H1 (cell line): Measurements from ENCODE around the gene WNT5A. TPM values are rescaled to one million over a fixed set of nuclear protein-coding genes. Genes with fewer than 3 reads are reported as not detected.

Experiments used
- CTCF ChIA-PET: fragments of 300-600 bp; sonication (Branson Sonifier 250); formaldehyde crosslinking; loops from one replicate; lab custom pipeline; 2021; ENCODE audit not compliant: partially characterized antibody; lab: Charles Lee
- POLR2A ChIA-PET: fragments of 300-600 bp; sonication (Branson Sonifier 250); formaldehyde crosslinking; loops from one replicate; lab custom pipeline; 2021; ENCODE audit warnings: inconsistent platforms; ENCODE audit not compliant: partially characterized antibody; lab: Charles Lee
- DNase-seq, 2 experiments: peaks; one replicate each; pipeline versions ENCODE4 v3.0.0 to v3.0.0-alpha.2; 2010 to 2022; ENCODE audit warnings: low spot score in 2 of 2, low read depth in 1 of 2, mixed read lengths in 1 of 2
- FAIRE-seq: peaks from 2 replicates; lab custom pipeline; 2011; peaks lifted over from hg19 to GRCh38; lab: Jason Lieb, UNC
- H2AFZ ChIP-seq: 2 replicates; pipeline ENCODE4 v1.8.1; 2012; ENCODE audit warnings: low read length, inconsistent platforms
- H2AK5ac ChIP-seq: 2 replicates; pipeline ENCODE4 v1.6.1; 2013; ENCODE audit warnings: low read depth, low read length
- H2BK120ac ChIP-seq: replicated peaks from 2 replicates; pipeline ENCODE3; 2013; ENCODE audit warnings: low read depth, low read length, inconsistent platforms
- H2BK12ac ChIP-seq: 2 replicates; pipeline ENCODE4 v1.6.1; 2013; ENCODE audit warnings: low read depth, low read length
- H2BK15ac ChIP-seq: 2 replicates; pipeline ENCODE4 v1.6.1; 2013; ENCODE audit warnings: low read length
- H2BK20ac ChIP-seq: 2 replicates; pipeline ENCODE4 v1.6.1; 2013; ENCODE audit warnings: low read length
- H2BK5ac ChIP-seq: 2 replicates; pipeline ENCODE4 v1.6.1; 2013; ENCODE audit warnings: low read depth, low read length
- H3K14ac ChIP-seq: 2 replicates; pipeline ENCODE4 v1.6.1; 2013; ENCODE audit warnings: inconsistent platforms; ENCODE audit not compliant: insufficient read length
- H3K18ac ChIP-seq: 2 replicates; pipeline ENCODE4 v1.6.1; 2013; ENCODE audit warnings: low read length; ENCODE audit errors: extremely low read depth
- H3K23ac ChIP-seq: 2 replicates; pipeline ENCODE4 v1.6.1; 2013; ENCODE audit warnings: inconsistent platforms; ENCODE audit not compliant: insufficient read length
- H3K23me2 ChIP-seq: 2 replicates; pipeline ENCODE4 v1.6.1; 2013; ENCODE audit warnings: low read depth, low read length
- H3K27ac ChIP-seq: 2 replicates; pipeline ENCODE4 v1.6.1; 2011; ENCODE audit warnings: low read depth, low read length, inconsistent platforms
- H3K27me3 ChIP-seq, 4 experiments: replicated peaks in 1 of 4; 1 replicate in 1 of 4; 2 replicates in 3 of 4; pipeline versions ENCODE4 v1.6.1 to v1.8.1; 2011 to 2013; ENCODE audit warnings: low read length in 3 of 4, mild to moderate bottlenecking in 3 of 4, inconsistent platforms in 2 of 4, mixed read lengths in 2 of 4, moderate library complexity in 1 of 4; ENCODE audit not compliant: control insufficient read depth in 3 of 4, insufficient read depth in 3 of 4; ENCODE audit errors: extremely low read depth in 1 of 4
- H3K36me3 ChIP-seq, 4 experiments: 2 replicates each; pipeline versions ENCODE4 v1.6.1 to v1.8.1; 2011 to 2013; ENCODE audit warnings: mild to moderate bottlenecking in 4 of 4, low read length in 3 of 4, moderate library complexity in 2 of 4, control low read depth in 1 of 4, inconsistent platforms in 1 of 4; ENCODE audit not compliant: insufficient read depth in 4 of 4, control insufficient read depth in 2 of 4
- H3K4ac ChIP-seq: replicated peaks from 2 replicates; pipeline ENCODE3; 2013; ENCODE audit warnings: low read length, low read depth, mixed read lengths, inconsistent platforms; ENCODE audit not compliant: insufficient read length
- H3K4me1 ChIP-seq, 4 experiments: replicated peaks in 1 of 4; 1 replicate in 1 of 4; 2 replicates in 3 of 4; pipeline versions ENCODE4 v1.6.1 to v1.8.1; 2011 to 2013; ENCODE audit warnings: low read length in 3 of 4, inconsistent platforms in 2 of 4, mixed read lengths in 1 of 4; ENCODE audit not compliant: insufficient read depth in 4 of 4, control insufficient read depth in 3 of 4
- H3K4me2 ChIP-seq, 2 experiments: 2 replicates each; pipeline versions ENCODE4 v1.6.1 to v1.8.1; 2011 to 2013; ENCODE audit warnings: low read depth in 2 of 2, low read length in 2 of 2, control low read depth in 1 of 2, inconsistent platforms in 1 of 2, mild to moderate bottlenecking in 1 of 2; ENCODE audit not compliant: insufficient read depth in 1 of 2
- H3K4me3 ChIP-seq, 4 experiments: fragments of 200-600, 300-600 bp in 1 of 4; sonication (generic), shearing (Covaris generic), sonication (Bioruptor Twin) in 1 of 4; 2 replicates each; pipeline versions ENCODE4 v1.5.1 to v1.8.1; 2011 to 2016; ENCODE audit warnings: low read length in 4 of 4, low read depth in 3 of 4, control low read depth in 2 of 4, inconsistent platforms in 2 of 4, mild to moderate bottlenecking in 2 of 4, mixed read lengths in 1 of 4, moderate library complexity in 1 of 4; ENCODE audit not compliant: insufficient read depth in 2 of 4; ENCODE audit errors: extremely low read depth in 1 of 4
- H3K56ac ChIP-seq: replicated peaks from 2 replicates; pipeline ENCODE3; 2013; ENCODE audit warnings: low read depth, mild to moderate bottlenecking, mixed read lengths, low read length, inconsistent platforms; ENCODE audit not compliant: insufficient read length
- H3K79me1 ChIP-seq: 2 replicates; pipeline ENCODE4 v1.6.1; 2013; ENCODE audit warnings: low read depth, low read length, control low read depth
- H3K79me2 ChIP-seq, 2 experiments: 2 replicates each; pipeline versions ENCODE4 v1.6.1 to v1.8.1; 2012 to 2013; ENCODE audit warnings: low read length in 2 of 2, mild to moderate bottlenecking in 2 of 2, inconsistent platforms in 1 of 2; ENCODE audit not compliant: insufficient read depth in 2 of 2, control insufficient read depth in 1 of 2
- H3K9ac ChIP-seq, 4 experiments: replicated peaks in 1 of 4; 1 replicate in 1 of 4; 2 replicates in 3 of 4; pipeline versions ENCODE4 v1.6.1 to v1.8.1; 2011 to 2013; ENCODE audit warnings: low read depth in 3 of 4, low read length in 3 of 4, control low read depth in 2 of 4, mild to moderate bottlenecking in 2 of 4, moderate library complexity in 2 of 4, inconsistent platforms in 1 of 4; ENCODE audit errors: extremely low read depth in 1 of 4
- H3K9me3 ChIP-seq, 2 experiments: 2 replicates each; pipeline versions ENCODE4 v1.6.1 to v1.8.1; 2012 to 2013; ENCODE audit warnings: mild to moderate bottlenecking in 2 of 2, moderate library complexity in 2 of 2, control low read depth in 1 of 2, inconsistent platforms in 1 of 2, low read depth in 1 of 2, low read length in 1 of 2, mixed read lengths in 1 of 2; ENCODE audit not compliant: insufficient read depth in 2 of 2
- H4K20me1 ChIP-seq, 2 experiments: replicated peaks in 1 of 2; 2 replicates each; pipeline versions ENCODE3 to v1.8.1; 2011 to 2013; ENCODE audit warnings: inconsistent platforms in 2 of 2, low read length in 2 of 2, mild to moderate bottlenecking in 1 of 2; ENCODE audit not compliant: insufficient read depth in 2 of 2, control insufficient read depth in 1 of 2
- H4K5ac ChIP-seq: 2 replicates; pipeline ENCODE4 v1.6.1; 2013; ENCODE audit warnings: low read length, low read depth, mixed read lengths, inconsistent platforms; ENCODE audit not compliant: insufficient read length
- H4K8ac ChIP-seq: 2 replicates; pipeline ENCODE4 v1.8.0; 2013; ENCODE audit warnings: mild to moderate bottlenecking, moderate library complexity, low read length, inconsistent platforms; ENCODE audit not compliant: insufficient read depth; ENCODE audit errors: extremely low read depth
- H4K91ac ChIP-seq: replicated peaks from 2 replicates; pipeline ENCODE3; 2013; ENCODE audit warnings: low read length, mixed read lengths, inconsistent platforms; ENCODE audit not compliant: insufficient read length
- BRCA1 ChIP-seq: IDR thresholded peaks from 2 replicates; pipeline ENCODE4 v1.6.1; 2012; ENCODE audit warnings: low read depth, low read length, improper control_type of control experiment
- NANOG ChIP-seq: IDR thresholded peaks from 2 replicates; pipeline ENCODE4 v1.6.1; 2011; ENCODE audit warnings: low read length, low read depth, mild to moderate bottlenecking, inconsistent platforms; ENCODE audit not compliant: insufficient read depth, poor library complexity, severe bottlenecking
- POU5F1 ChIP-seq: IDR thresholded peaks from 2 replicates; pipeline ENCODE4 v1.6.1; 2011; ENCODE audit warnings: low read depth, mild to moderate bottlenecking, low read length, moderate library complexity
- RFX5 ChIP-seq: IDR thresholded peaks from 2 replicates; pipeline ENCODE4 v1.6.1; 2011; ENCODE audit warnings: low read depth, low read length, improper control_type of control experiment, borderline replicate concordance
- SIN3A ChIP-seq, 2 experiments: IDR thresholded peaks in 1 of 2; conservative IDR thresholded peaks in 1 of 2; 2 replicates each; pipeline ENCODE4 v1.6.1; 2011 to 2012; ENCODE audit warnings: low read length in 2 of 2, improper control_type of control experiment in 1 of 2, low read depth in 1 of 2, mild to moderate bottlenecking in 1 of 2
- whole genome bisulfite sequencing, 2 experiments: shearing (Covaris generic) in 1 of 2; methylation state at CpG; one replicate each; pipeline versions ENCODE4 v1.1.6 to v1.1.7; 2013 to 2015; ENCODE audit warnings: low lambda C conversion rate in 2 of 2, mixed read lengths in 2 of 2, inconsistent platforms in 1 of 2, low coverage in 1 of 2, missing lambda C conversion rate in 1 of 2; ENCODE audit not compliant: insufficient replicate concordance in 2 of 2, insufficient coverage in 1 of 2, insufficient read length in 1 of 2; ENCODE audit errors: extremely low coverage in 1 of 2, missing lambda C conversion rate in 1 of 2; 5-methylcytosine and 5-hydroxymethylcytosine counted together
- polyA plus RNA-seq, 7 experiments: library from polyadenylated mRNA; depleted of rRNA in 3 of 7; stranded (reverse) in 5 of 7; unstranded in 2 of 7; fragments of >200 nt in 5 of 7; fragments of 200-250 nt in 2 of 7; gene quantifications; 1 replicate in 5 of 7; 2 replicates in 1 of 7; 4 replicates in 1 of 7; pipeline versions ENCODE4 v1.2.1 to v1.2.3, GENCODE V29; 2011 to 2013; ENCODE audit warnings: missing spikeins in 2 of 7, mixed read lengths in 2 of 7
- total RNA-seq: library from RNA; stranded (reverse); fragmentation: NEBNext Ultra II Directional; extraction: Animal tissue kit (Norgen Biotek cat#: 25700); gene quantifications from 2 replicates; pipeline ENCODE4 v1.2.1, GENCODE V29; 2021

The WNT5A gene
- total and polyA plus RNA-seq, 2 of the 8 experiments (the other 6 are each of a cell fraction or from before 2014, with no cell fraction given) = 3.9 to 5.6 TPM

- no peak overlapping the region for H2AFZ ChIP-seq
- H3K27ac ChIP-seq = no peak overlapping the region
- 79% methylated on average over 10 of the region's 10 CpGs; no CpG with 5 or more reads in 1 of the 2 experiments for WGBS, 2 experiments
- H2BK20ac ChIP-seq = no peak overlapping the region
- no peak overlapping the region for H2BK5ac ChIP-seq
- no peak overlapping the region for H2BK120ac ChIP-seq
- DNase-seq (no peak), FAIRE-seq (no peak)
- H3K4ac ChIP-seq = no peak overlapping the region
- no peak overlapping the region for H2AK5ac ChIP-seq
- no peak overlapping the region for H3K4me2 ChIP-seq
- peaks cover 10 to 25% (median 22%) of the 10 kb centered on the region in 4 experiments for H3K4me1 ChIP-seq
- POLR2A ChIA-PET = no interaction called here
- H3K56ac ChIP-seq = no peak overlapping the region
- H3K23me2 ChIP-seq = no peaks in the 10 kb centered on the region
- H3K79me2 ChIP-seq = no peaks in the 10 kb centered on the region
- no peak overlapping the region for H2BK12ac ChIP-seq
- H3K23ac ChIP-seq = no peak overlapping the region
- no peak overlapping the region for H3K9ac ChIP-seq
- H4K91ac ChIP-seq = no peak overlapping the region
- no peak overlapping the region for H3K14ac ChIP-seq
- no peaks in the 10 kb centered on the region for H3K27me3 ChIP-seq
- no peaks in the 10 kb centered on the region for H3K9me3 ChIP-seq
- no peak overlapping the region for H4K8ac ChIP-seq
- CTCF ChIA-PET = interaction anchor here (1.0 to 1.5 kb wide), 4 partner anchors 29 to 206 kb away, joined by 3 to 5 read pairs (median 3); no protein-coding TSS in a partner anchor
- H4K5ac ChIP-seq = no peak overlapping the region
- H3K36me3 ChIP-seq = no peaks in the 10 kb centered on the region
- no peak overlapping the region for H3K4me3 ChIP-seq
- no peak overlapping the region for H3K18ac ChIP-seq
- H4K20me1 ChIP-seq = no peaks in the 10 kb centered on the region
- H2BK15ac ChIP-seq = no peak overlapping the region
- H3K79me1 ChIP-seq = no peaks in the 10 kb centered on the region
- TF ChIP-seq SIN3A (conservative IDR thresholded peaks at IDR 0.05 in 1 of 2, IDR thresholded peaks at IDR 0.05 in 1 of 2; ENCODE audit: low read depth in 1 of 2, low read length in 2 of 2) (no peak), BRCA1 (no peak), NANOG (no peak), RFX5 (no peak), POU5F1 (no peak)
Observed at GRCh38 chr3:55516392-55517030, 29.4 kb upstream of the WNT5A start.
